Measurements from ENCODE around the gene SH3BP1.

- TF ChIP-seq TAF1 (IDR thresholded peaks at IDR 0.05; ENCODE audit: low read depth) (peak; percentile 52), POLR2AphosphoS5 (IDR thresholded peaks at IDR 0.05) (peak; percentile 86), EP300 (conservative IDR thresholded peaks at IDR 0.05; ENCODE audit: poor library complexity, severe bottlenecking) (no peak), EZH2 (IDR thresholded peaks at IDR 0.05; ENCODE audit: borderline replicate concordance, insufficient read depth, low read length, poor library complexity, severe bottlenecking) (no peak)
- TF ChIP-seq, protein P1, sequence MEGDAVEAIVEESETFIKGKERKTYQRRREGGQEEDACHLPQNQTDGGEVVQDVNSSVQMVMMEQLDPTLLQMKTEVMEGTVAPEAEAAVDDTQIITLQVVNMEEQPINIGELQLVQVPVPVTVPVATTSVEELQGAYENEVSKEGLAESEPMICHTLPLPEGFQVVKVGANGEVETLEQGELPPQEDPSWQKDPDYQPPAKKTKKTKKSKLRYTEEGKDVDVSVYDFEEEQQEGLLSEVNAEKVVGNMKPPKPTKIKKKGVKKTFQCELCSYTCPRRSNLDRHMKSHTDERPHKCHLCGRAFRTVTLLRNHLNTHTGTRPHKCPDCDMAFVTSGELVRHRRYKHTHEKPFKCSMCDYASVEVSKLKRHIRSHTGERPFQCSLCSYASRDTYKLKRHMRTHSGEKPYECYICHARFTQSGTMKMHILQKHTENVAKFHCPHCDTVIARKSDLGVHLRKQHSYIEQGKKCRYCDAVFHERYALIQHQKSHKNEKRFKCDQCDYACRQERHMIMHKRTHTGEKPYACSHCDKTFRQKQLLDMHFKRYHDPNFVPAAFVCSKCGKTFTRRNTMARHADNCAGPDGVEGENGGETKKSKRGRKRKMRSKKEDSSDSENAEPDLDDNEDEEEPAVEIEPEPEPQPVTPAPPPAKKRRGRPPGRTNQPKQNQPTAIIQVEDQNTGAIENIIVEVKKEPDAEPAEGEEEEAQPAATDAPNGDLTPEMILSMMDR (IDR thresholded peaks at IDR 0.05; ENCODE audit: poor library complexity, severe bottlenecking) = peak; percentile 80
Observed at GRCh38 chr22:37696657-37697537, 57.4 kb downstream of the SH3BP1 start, which contains the start of gene TRIOBP.

All from neural cell (in vitro differentiated cells).